Measurements from ENCODE around the gene DDX49.

The DDX49 gene

GRCh38 chr19:18975869-18976268, 56.4 kb downstream of the DDX49 start:
- DNase-seq (ENCODE audit: low spot score), result peak; percentile 89

All from COLO829 (cell line).